Measurements from ENCODE around the gene MAP2K5.

The MAP2K5 gene

DNA sequence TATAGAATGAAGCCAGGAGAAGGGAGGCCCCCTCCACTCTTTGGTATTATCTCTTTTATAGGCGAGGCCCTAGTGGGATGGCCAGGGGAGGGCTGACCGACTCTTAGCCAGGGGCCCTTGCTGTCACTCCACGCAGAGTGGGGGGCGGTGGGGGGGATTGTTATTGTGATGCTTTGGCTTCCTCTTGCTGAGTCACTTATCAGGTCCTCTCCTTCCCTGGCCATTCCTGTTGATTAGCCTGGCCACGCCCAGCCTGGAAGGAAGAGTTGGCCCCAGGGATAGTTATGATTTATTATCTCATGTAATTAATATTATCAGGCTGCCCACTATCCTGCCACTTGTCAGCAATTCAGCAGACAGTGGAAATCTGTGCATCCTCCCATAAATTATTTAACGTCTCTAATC lies 257.3 kb downstream of the MAP2K5 start:
- TF ChIP-seq CREB1 (IDR thresholded peaks at IDR 0.05; ENCODE audit: low read depth) (no peak), TCF12 (IDR thresholded peaks at IDR 0.05; ENCODE audit: low read depth) (no peak), CEBPB (IDR thresholded peaks at IDR 0.05) (no peak), RAD21 (IDR thresholded peaks at IDR 0.05; ENCODE audit: low read depth) (no peak), TAF1 (IDR thresholded peaks at IDR 0.05; ENCODE audit: low read depth) (no peak)
- TF ChIP-seq, protein P1, sequence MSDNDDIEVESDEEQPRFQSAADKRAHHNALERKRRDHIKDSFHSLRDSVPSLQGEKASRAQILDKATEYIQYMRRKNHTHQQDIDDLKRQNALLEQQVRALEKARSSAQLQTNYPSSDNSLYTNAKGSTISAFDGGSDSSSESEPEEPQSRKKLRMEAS (IDR thresholded peaks at IDR 0.05), result no peak

DNA sequence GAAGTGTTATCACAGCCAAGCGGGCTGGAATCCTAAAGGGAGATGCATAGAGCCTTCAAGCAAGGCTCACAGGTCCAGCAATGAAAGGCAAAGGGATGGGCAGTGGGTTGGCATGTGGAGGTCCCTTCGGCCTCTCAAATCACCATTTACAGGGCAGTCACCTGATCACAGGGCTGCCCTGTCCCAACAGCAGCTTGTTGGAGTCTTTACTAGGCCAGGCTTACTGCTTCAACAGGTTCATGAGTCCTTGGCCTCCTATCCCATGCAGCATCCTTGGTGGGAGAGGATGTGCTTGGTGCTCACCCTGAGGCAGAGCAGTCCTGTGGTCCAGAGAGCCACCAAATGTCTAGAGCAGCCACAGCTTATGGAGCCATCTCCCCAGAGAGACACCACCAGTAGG lies 258.6 kb downstream of the MAP2K5 start:
- TF ChIP-seq YY1 (IDR thresholded peaks at IDR 0.05; ENCODE audit: low read depth) (no peak), CEBPB (IDR thresholded peaks at IDR 0.05) (no peak), CREB1 (IDR thresholded peaks at IDR 0.05; ENCODE audit: low read depth) (no peak), FOXM1 (IDR thresholded peaks at IDR 0.05; ENCODE audit: borderline replicate concordance, low read depth) (no peak), TAF1 (IDR thresholded peaks at IDR 0.05; ENCODE audit: low read depth) (no peak), ZBTB7A (IDR thresholded peaks at IDR 0.05; ENCODE audit: low read depth) (no peak), EGR1 (IDR thresholded peaks at IDR 0.05) (no peak), RAD21 (IDR thresholded peaks at IDR 0.05; ENCODE audit: low read depth) (no peak), NFIC (IDR thresholded peaks at IDR 0.05) (no peak), EP300 (IDR thresholded peaks at IDR 0.05; ENCODE audit: borderline replicate concordance) (no peak), USF1 (IDR thresholded peaks at IDR 0.05) (no peak), TEAD4 (IDR thresholded peaks at IDR 0.05) (no peak)
- TF ChIP-seq, protein P1 (IDR thresholded peaks at IDR 0.05), result no peak

- TF ChIP-seq, protein P1 (IDR thresholded peaks at IDR 0.05), result no peak
- TF ChIP-seq USF1 (IDR thresholded peaks at IDR 0.05) (no peak), FOXM1 (IDR thresholded peaks at IDR 0.05; ENCODE audit: borderline replicate concordance, low read depth) (no peak), TAF1 (IDR thresholded peaks at IDR 0.05; ENCODE audit: low read depth) (no peak), CREB1 (IDR thresholded peaks at IDR 0.05; ENCODE audit: low read depth) (no peak), NFIC (IDR thresholded peaks at IDR 0.05) (no peak), TCF12 (IDR thresholded peaks at IDR 0.05; ENCODE audit: low read depth) (no peak), CEBPB (IDR thresholded peaks at IDR 0.05) (no peak), ZBTB7A (IDR thresholded peaks at IDR 0.05; ENCODE audit: low read depth) (no peak), YY1 (IDR thresholded peaks at IDR 0.05; ENCODE audit: low read depth) (no peak), RAD21 (IDR thresholded peaks at IDR 0.05; ENCODE audit: low read depth) (no peak), EGR1 (IDR thresholded peaks at IDR 0.05) (no peak), EP300 (IDR thresholded peaks at IDR 0.05; ENCODE audit: borderline replicate concordance) (no peak), TEAD4 (IDR thresholded peaks at IDR 0.05) (no peak)
- TF ChIP-seq, protein P2, sequence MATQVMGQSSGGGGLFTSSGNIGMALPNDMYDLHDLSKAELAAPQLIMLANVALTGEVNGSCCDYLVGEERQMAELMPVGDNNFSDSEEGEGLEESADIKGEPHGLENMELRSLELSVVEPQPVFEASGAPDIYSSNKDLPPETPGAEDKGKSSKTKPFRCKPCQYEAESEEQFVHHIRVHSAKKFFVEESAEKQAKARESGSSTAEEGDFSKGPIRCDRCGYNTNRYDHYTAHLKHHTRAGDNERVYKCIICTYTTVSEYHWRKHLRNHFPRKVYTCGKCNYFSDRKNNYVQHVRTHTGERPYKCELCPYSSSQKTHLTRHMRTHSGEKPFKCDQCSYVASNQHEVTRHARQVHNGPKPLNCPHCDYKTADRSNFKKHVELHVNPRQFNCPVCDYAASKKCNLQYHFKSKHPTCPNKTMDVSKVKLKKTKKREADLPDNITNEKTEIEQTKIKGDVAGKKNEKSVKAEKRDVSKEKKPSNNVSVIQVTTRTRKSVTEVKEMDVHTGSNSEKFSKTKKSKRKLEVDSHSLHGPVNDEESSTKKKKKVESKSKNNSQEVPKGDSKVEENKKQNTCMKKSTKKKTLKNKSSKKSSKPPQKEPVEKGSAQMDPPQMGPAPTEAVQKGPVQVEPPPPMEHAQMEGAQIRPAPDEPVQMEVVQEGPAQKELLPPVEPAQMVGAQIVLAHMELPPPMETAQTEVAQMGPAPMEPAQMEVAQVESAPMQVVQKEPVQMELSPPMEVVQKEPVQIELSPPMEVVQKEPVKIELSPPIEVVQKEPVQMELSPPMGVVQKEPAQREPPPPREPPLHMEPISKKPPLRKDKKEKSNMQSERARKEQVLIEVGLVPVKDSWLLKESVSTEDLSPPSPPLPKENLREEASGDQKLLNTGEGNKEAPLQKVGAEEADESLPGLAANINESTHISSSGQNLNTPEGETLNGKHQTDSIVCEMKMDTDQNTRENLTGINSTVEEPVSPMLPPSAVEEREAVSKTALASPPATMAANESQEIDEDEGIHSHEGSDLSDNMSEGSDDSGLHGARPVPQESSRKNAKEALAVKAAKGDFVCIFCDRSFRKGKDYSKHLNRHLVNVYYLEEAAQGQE (IDR thresholded peaks at IDR 0.05; ENCODE audit: low read depth), result no peak
These were observed 259.7 kb downstream of the MAP2K5 start for GRCh38 chr15:67801926-67802914.

DNA sequence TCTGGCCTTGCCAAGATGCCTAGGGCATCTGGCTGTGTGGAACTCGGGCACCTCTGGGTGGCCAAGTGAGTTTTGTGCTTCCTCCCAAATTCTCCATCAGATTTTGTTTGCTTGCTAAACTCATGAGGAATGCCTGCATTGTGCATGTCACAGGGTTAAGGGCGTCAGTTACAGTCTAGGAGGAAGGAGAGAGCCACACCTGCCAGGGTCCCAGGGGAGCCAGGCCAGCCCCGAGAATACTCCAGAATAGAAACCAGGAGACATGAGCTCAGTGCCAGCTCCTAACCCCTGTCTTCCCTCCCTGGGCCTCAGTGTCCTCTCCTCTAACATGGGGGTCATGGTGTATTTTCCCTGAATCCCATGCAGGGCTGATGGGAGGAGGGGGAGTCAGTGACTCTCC lies 260.8 kb downstream of the MAP2K5 start:
- TF ChIP-seq, protein P1 (IDR thresholded peaks at IDR 0.05), result no peak
- TF ChIP-seq ZBTB7A (IDR thresholded peaks at IDR 0.05; ENCODE audit: low read depth), result no peak
- TF ChIP-seq USF1 (IDR thresholded peaks at IDR 0.05), result no peak
- no peak for TF ChIP-seq TAF1 (IDR thresholded peaks at IDR 0.05; ENCODE audit: low read depth)
- no peak for TF ChIP-seq EP300 (IDR thresholded peaks at IDR 0.05; ENCODE audit: borderline replicate concordance)
- no peak for TF ChIP-seq TCF12 (IDR thresholded peaks at IDR 0.05; ENCODE audit: low read depth)
- TF ChIP-seq FOXM1 (IDR thresholded peaks at IDR 0.05; ENCODE audit: borderline replicate concordance, low read depth), result no peak
- TF ChIP-seq, protein P2 (IDR thresholded peaks at IDR 0.05; ENCODE audit: low read depth), result no peak
- no peak for TF ChIP-seq CREB1 (IDR thresholded peaks at IDR 0.05; ENCODE audit: low read depth)
- TF ChIP-seq NFIC (IDR thresholded peaks at IDR 0.05), result no peak
- no peak for TF ChIP-seq YY1 (IDR thresholded peaks at IDR 0.05; ENCODE audit: low read depth)
- TF ChIP-seq CEBPB (IDR thresholded peaks at IDR 0.05), result no peak
- TF ChIP-seq EGR1 (IDR thresholded peaks at IDR 0.05), result no peak
